Astrocyte (in vitro differentiated cells and primary cell): ENCODE results near the gene CNGB1.

Experiments used
- CTCF ChIP-seq: IDR thresholded peaks from 2 replicates; pipeline ENCODE4 v1.5.1; 2011; ENCODE audit warnings: low read depth, mild to moderate bottlenecking, inconsistent platforms, low read length, moderate library complexity; ENCODE audit not compliant: insufficient read depth
- EZH2 ChIP-seq: IDR thresholded peaks from 2 replicates; pipeline ENCODE4 v1.6.1; 2012; ENCODE audit warnings: mild to moderate bottlenecking, low read length, inconsistent platforms; ENCODE audit not compliant: insufficient read depth

DNA sequence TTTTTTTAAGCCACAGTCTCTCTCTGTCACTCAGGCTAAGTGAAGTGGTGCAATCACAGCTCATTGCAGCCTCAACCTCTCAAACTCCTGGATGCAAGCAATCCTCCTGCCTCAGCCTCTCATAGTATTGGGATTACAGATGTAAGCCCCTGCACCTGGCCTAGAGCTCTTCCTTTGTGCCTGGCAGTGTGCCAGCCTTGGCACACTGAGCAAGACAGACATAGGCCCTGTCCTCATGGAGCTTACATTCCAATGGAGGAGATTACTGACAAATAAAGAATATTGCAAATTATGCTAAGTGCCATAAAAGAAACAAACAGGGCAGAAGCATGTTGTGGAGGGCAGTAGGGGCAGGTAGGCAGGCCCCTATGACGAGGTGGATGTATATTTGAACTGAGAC, 920 bp upstream of the CNGB1 start:
- TF ChIP-seq CTCF (no peak), EZH2 (no peak)
